ENCODE data around the gene TPD52L2.

Gene TPD52L2

GRCh38 chr20:63864978-63865640, at the start of gene TPD52L2:
TSS of gene TPD52L2 (plus strand) at chr20:63865270. CDS start at chr20:63865366, 96 bp downstream.
- DNase-seq: peak; percentile 99

DNA sequence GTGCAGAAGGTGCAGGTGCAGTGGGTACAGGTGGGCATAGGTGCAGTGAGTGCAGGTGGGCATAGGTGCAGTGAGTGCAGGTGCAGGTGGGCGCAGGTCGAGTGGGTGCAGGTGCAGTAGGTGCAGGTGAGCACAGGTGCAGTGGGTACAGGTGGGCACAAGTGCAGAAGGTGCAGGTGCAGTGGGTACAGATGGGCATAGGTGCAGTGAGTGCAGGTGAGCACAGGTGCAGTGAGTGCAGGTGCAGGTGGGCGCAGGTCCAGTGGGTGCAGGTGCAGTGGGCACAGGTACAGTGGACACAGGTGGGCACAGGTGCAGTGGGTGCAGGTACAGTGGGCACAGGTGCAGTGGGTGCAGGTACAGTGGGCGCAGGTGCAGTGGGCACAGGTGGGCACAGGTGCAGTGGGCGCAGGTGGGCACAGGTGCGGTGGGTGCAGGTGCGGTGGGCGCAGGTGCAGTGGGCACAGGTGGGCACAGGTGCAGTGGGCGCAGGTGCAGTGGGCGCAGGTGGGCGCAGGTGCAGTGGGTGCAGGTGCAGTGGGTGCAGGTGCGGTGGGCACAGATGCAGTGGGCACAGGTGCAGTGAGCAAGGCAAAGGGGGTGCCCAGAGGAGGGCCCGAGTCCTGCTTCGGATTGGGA, 49.3 kb upstream of the TPD52L2 start:
- DNase-seq: no peak

DNA sequence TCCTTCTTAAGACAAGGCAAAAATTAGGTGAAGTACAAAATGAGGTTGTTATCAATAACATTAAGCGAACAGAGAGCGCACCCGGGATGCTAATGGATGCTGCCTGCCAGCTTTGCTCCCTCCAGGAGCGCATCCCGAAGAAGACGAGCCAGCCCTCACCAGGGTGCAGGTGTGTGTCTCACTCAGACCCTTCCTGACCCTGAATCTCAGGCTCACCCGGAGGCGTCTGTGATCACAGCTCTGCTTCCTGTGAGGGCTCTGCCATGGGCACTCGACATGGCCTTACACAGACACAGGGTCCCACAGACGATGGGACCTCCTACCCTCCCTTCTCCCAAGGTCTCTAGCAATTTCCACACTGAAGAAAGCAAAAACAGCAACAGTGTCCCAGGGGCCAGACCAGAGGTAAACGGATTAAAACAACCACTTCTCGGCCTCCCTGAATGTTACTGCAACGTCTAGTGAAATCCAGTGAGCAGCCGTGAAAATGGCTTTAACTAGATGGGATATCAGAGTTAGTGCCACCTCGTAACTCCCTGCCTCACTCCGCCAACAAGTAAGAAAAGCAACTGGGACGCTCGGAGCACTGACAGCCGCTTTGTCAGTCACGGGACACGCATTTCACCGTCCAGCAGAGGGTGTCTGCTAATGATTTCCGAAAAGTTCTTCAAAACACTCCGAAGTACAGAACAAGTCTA, 45.7 kb upstream of the TPD52L2 start:
- DNase-seq: no peak

- no peak for DNase-seq
These were observed 43.3 kb upstream of the TPD52L2 start for GRCh38 chr20:63821811-63822210.

GRCh38 chr20:63822276-63822696, 42.8 kb upstream of the TPD52L2 start:
- no peak for DNase-seq

DNA sequence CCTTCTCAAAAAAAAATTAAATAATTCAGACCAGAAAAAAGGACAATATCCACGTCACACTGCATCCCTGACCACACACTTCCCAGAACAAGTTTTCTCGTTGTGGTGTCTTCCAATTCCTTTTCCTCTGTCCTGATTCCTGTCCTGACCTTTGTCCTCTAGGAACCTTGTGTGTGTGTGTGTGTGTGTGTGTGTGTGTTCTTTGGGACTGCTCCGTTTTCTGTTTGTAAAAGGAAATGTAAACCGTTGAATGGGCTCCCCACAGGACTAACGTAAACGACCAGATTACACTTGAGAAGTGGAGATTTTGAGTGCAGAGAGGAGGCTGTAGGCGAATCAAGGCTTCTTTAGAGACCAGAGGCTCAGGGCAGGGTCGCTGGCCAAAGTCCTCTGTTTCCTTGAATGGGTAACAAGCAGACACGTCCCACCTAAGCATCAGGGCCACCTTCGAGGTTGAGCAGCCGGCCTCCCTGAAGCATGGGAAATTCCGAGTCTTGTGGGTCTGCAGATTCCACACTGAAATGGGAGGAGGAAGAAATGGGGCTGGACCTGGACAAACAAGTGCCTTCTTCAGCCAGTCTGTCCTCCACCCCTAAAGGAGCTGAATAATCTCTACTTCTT, 41.3 kb upstream of the TPD52L2 start:
- no peak for DNase-seq

DNA sequence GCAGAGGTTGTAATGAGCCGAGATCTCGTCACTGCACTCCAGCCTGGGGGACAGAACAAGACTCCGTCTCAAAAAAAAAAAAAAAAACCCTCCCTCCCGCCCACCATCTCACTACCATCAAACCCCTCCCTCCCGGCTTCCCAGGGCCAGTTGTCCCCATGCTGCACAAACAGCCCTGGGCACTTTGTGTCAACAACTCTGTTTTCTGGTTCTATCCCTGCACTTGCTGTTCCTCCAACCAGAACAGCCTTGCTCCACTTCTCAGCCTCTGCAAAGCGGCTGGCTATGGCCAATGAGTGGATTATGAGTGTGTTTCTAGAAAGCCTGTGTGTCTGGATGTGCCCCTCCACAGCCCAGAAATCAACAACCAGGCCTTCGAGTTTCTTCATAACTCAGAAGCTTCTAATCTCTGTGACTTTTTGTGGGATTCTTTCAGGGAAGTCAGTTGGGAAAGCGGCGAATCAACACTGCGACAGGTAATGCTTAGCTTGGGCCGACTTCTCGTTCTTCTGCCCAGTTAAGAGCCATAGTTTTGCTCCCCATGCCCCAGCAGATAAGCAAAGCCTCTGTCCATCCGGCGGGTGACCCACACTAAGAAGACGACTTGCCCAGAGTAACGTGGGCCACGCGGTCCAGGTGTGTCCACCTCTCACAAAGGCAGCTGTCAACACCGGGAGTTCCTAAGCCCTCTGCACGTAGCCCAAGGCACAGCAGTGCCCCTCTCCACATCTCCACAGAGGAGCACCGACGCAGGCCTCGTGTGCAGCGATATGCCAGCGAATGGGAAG, 39.5 kb upstream of the TPD52L2 start:
- DNase-seq: no peak

DNA sequence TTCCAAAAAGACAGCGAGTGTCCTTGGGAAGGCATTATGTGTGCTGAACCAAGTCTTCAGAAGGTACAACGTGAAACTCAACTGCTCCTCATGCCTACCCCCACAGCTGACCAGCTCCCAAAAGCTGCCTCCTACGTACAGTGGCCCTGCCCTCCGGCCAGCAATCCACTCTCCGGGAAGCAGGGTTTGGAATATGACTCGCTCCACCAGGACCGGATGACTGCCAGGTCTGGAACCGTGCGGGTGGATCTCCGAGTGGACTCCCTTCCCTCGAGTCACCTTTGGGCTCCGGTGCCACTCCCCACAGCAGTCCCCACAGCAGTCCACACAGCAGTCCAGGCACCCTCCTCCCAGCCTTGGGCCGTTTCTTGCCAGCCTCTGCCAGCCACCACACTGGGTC, 38.3 kb upstream of the TPD52L2 start:
- no peak for DNase-seq

GRCh38 chr20:63828124-63828523, 36.9 kb upstream of the TPD52L2 start:
- DNase-seq: no peak

GRCh38 chr20:63828545-63828944, 36.5 kb upstream of the TPD52L2 start:
- no peak for DNase-seq

- DNase-seq: no peak
These were observed 36.1 kb upstream of the TPD52L2 start for GRCh38 chr20:63828951-63829350.

- no peak for DNase-seq
These were observed 35.5 kb upstream of the TPD52L2 start for GRCh38 chr20:63829603-63829944.

DNA sequence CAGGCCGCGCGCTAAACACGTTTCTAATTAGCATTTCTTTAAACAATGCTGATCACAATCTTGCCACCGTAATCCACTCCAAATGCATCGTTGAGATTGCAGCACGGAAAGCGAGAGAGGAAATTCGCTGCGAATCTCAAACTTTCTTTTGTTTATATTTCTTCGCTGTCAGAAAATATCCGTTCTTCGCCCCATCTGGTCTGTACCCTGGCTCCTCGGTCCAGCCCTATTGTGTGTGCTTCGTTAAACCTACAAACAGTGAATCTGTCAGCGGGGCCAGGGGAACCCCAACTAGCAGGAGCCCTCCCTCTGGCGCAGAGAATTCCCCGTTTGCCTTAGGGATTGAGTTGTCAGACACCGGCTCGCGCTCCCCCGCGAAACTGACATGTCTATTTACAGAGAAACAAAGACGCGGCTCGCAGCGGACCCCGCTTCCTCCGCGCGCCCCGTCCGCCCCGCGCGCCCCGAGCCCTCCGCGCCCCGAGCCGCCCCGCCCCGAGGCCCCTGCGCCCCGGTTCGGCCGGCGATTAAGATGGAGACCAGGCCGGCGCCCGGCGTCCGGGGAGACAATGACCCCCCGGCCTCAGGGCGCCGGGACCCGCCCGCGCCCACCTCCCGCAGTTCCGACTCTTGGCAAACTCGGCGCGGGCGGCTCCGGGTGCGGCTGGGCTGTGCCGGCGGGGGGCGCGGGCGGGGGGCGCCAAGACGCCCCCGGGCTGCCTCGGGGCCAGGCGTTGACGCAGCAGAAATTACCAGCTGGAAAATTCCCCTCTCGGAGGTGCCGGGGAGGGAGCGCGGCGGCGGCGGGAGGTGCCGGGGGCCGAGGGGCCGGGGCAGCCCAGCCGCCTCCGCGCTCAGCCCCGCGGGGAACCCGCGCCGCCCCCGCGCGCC, 34.9 kb upstream of the TPD52L2 start:
- DNase-seq: no peak

DNA sequence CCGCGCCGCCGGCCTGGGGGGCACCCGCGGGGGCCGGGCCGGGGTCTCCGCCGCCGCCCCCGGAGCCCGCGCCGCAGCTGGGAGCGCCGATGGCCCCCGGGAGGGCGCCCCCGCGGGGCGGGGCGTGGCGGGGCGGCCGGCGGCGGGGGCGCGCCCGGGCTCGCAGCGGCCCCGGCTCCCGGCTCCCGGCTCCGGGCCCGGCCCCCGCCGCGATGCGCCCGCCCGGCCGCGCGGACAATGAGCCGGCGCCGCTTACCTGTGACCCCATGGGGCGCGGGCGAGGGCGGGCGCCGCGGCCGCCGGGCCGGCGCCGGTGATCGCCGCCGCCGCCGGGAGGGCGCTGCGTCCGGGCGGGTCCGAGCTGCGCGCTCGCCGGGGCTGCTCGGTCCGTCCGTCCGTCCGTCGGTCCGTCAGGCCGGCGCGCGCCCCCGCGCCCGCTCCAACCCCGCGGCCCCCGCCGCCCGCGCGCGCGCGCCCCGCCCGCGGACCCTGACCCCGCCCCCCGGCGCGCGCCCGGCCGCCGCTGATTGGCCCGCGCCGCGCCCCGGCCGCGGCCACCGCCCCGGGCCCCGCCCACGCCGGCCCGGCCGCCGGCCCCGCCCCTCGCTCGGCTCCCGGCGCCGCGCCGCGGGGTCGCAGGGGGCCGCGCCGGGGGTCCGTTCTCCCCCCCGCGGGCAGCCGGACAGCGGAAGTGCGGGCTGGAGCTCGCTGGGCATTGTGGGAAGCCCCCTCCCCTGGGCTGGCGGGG, 34.1 kb upstream of the TPD52L2 start, which contains the start of gene ZBTB46:
ZBTB46 (minus strand) TSS at position 424 of the 748 bp plus-strand sequence. CDS start 40,507 bp downstream, outside the sequence.
- DNase-seq: no peak

DNA sequence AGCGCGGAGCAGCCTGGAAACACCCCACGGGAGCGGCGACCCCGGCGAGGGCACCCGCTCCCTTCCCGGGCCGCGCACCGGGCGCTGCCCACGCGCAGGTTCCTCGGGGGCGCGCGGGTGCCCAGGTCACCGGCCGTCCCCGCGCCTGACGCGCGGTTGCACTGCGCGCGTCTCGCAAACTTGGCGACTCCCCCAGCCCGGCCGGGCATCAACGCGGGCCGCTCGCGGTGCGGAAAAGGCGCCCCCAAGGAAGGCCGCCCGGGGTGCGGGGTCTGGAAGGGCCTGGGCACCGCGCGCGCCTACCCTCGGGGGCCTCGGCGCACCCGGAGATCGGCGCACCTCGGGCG, 33.5 kb upstream of the TPD52L2 start:
- no peak for DNase-seq

- DNase-seq: no peak
These were observed 32.9 kb upstream of the TPD52L2 start for GRCh38 chr20:63831993-63832686.

GRCh38 chr20:63833776-63834490, 31.1 kb upstream of the TPD52L2 start:
- no peak for DNase-seq

DNA sequence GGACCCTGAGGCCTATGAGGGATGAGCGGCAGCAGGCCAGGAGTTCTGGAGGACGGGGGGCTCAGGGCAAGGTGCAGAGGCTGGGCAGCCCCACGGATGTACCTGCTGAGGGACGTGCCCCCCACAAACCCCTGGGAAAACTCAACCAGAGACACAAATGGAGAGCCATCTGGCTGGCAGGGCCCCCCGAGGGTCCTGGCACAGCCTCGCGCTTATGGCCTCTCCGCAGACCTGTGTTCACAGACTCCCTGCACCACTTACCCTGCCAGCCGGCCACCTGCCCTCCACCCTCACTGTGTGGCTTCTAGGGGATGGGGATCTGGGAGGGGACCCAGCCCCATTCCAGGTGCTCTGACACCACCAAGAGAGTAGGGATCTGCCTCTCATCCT, 30.6 kb upstream of the TPD52L2 start:
- DNase-seq: no peak

DNA sequence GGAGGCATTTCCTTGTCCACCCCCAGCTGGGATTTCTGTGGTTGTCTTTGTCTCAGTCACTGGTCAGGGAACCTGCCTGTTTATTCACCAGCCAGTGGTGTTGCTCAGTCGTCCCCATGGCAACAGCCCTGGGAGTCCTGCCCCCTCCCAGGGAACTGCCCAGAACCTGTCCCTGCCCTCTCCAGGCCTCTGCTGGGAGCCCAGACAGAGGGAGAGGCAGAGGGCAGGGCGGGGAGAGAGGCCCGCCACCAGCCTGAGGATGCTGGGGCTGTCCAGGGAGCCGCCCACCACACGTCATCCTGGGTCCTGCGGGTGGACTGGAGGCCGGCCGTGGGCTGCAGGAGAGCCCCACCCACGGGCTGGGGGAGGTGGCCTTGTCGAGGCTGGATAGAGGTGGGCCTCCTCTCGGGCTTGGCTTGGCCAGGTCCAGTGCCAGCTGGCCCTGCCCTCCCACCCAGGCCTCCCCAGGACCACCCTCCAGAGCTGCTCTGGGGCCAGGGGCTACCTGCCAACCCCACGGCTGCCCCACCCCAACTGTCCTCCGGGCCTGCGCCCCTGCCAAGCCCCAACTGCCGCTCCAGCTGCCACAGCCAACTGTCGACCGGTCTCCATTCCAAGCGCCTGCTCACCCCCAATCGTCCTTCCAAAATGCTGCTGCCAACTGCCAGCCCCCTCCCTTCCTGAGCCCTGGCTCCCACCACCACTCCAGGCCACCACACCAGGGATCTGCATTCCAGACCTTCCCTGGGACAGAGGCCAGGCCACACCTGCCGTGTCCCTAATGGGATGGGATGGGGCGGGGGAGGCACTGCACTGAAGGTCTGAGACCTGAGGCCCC, 29.8 kb upstream of the TPD52L2 start:
- DNase-seq: peak; percentile 59
